OCI-LY1 (cell line): ENCODE data around the gene HPSE2.

Source experiments
- H2AFZ ChIP-seq: fragments of 200-600 bp; sonication (generic), shearing (Covaris generic); 2 replicates; pipeline ENCODE4 v1.6.0; 2014; ENCODE audit warnings: antibody characterized with exemption, mild to moderate bottlenecking, low read length
- H3F3A ChIP-seq: fragments of 200-600 bp; sonication (generic), shearing (Covaris generic); 2 replicates; pipeline ENCODE4 v1.6.0; 2014; ENCODE audit warnings: mild to moderate bottlenecking, antibody characterized with exemption, low read length, moderate library complexity; ENCODE audit not compliant: insufficient read depth
- H3K27ac ChIP-seq: fragments of 200-600 bp; sonication (generic); 2 replicates; pipeline ENCODE4 v1.5.1; 2014; ENCODE audit warnings: low read length, mixed run types, mild to moderate bottlenecking, low read depth; ENCODE audit not compliant: poor library complexity, severe bottlenecking
- H3K27me3 ChIP-seq: fragments of 200-600 bp; sonication (generic); 2 replicates; pipeline ENCODE4 v1.6.0; 2014; ENCODE audit warnings: antibody characterized with exemption, mild to moderate bottlenecking, low read length, moderate library complexity; ENCODE audit not compliant: insufficient read depth
- H3K36me3 ChIP-seq: fragments of 200-600 bp; sonication (generic); 2 replicates; pipeline ENCODE4 v1.6.1; 2014; ENCODE audit warnings: mild to moderate bottlenecking, antibody characterized with exemption, low read length, moderate library complexity, mixed read lengths; ENCODE audit not compliant: insufficient read depth
- H3K4me1 ChIP-seq: fragments of 200-600 bp; sonication (generic); 2 replicates; pipeline ENCODE4 v1.5.1; 2014; ENCODE audit warnings: mild to moderate bottlenecking, low read length, moderate library complexity; ENCODE audit not compliant: insufficient read depth, severe bottlenecking
- H3K4me2 ChIP-seq: fragments of 200-600 bp; sonication (generic), shearing (Covaris generic); 2 replicates; pipeline ENCODE4 v1.6.1; 2014; ENCODE audit warnings: low read length
- H3K4me3 ChIP-seq: fragments of 200-600 bp; sonication (generic); 2 replicates; pipeline ENCODE4 v1.5.1; 2014; ENCODE audit warnings: low read length, low read depth, mild to moderate bottlenecking, mixed read lengths; ENCODE audit not compliant: poor library complexity, severe bottlenecking
- H3K79me2 ChIP-seq: fragments of 200-600 bp; shearing (Covaris generic); 2 replicates; pipeline ENCODE4 v1.6.1; 2016; ENCODE audit warnings: mixed run types, low read length, mixed read lengths; ENCODE audit not compliant: insufficient read depth
- H3K9ac ChIP-seq: fragments of 200-600 bp; sonication (generic), shearing (Covaris generic); 2 replicates; pipeline ENCODE4 v1.6.1; 2014; ENCODE audit warnings: mild to moderate bottlenecking, low read length, mixed read lengths
- H3K9me2 ChIP-seq: fragments of 200-600 bp; sonication (generic), shearing (Covaris generic); 2 replicates; pipeline ENCODE4 v1.6.1; 2014; ENCODE audit warnings: low read depth, mild to moderate bottlenecking, low read length, mixed read lengths
- H3K9me3 ChIP-seq: fragments of 200-600 bp; shearing (Covaris generic); 2 replicates; pipeline ENCODE4 v1.6.1; 2014; ENCODE audit warnings: low read length, mixed read lengths
- H4K20me1 ChIP-seq: fragments of 200-600 bp; sonication (generic), shearing (Covaris generic); 2 replicates; pipeline ENCODE4 v1.6.0; 2016; ENCODE audit warnings: mild to moderate bottlenecking, low read length; ENCODE audit not compliant: insufficient read depth
- EZH2 ChIP-seq: fragments of 200-600 bp; sonication (generic), shearing (Covaris generic); IDR thresholded peaks from 2 replicates; pipeline ENCODE4 v1.8.0; 2017; ENCODE audit warnings: borderline replicate concordance, mixed run types, mild to moderate bottlenecking, antibody characterized with exemption, low read length, moderate library complexity, mixed read lengths
- TF ChIP-seq, protein P1 (sequence below): fragments of 200-600 bp; sonication (generic), shearing (Covaris generic); IDR thresholded peaks from 2 replicates; pipeline ENCODE4 v1.5.1; 2017; ENCODE audit warnings: mild to moderate bottlenecking, antibody characterized with exemption, low read length, moderate library complexity, mixed read lengths

HPSE2 gene

DNA sequence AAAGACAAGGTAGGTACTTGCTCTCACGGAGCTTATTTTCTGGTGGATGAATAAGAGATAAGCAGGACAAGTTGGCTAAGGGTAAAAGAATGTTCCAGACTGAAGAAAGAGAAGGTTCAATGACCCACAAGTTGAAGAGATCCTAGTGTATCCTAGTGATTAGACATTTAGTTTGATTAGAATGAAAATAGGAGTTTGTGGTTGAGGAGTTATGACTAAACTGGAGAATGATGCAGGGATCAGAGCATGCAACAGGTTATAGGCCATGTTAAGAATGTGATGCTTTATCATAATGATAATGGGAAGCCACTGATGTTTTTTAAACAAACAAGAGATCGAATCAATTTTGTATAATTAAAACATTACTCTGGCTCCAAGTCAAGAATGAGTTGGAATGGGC lies 357.2 kb downstream of the HPSE2 start:
- H3K27me3 ChIP-seq, result no peaks in the 10 kb centered on the region
- no peaks in the 10 kb centered on the region for H3K9me3 ChIP-seq
- H3K4me2 ChIP-seq, result no peak overlapping the region
- H3K27ac ChIP-seq, result no peak overlapping the region
- H3K9me2 ChIP-seq, result no peaks in the 10 kb centered on the region
- no peak overlapping the region for H3K9ac ChIP-seq
- no peaks in the 10 kb centered on the region for H3K79me2 ChIP-seq
- no peak overlapping the region for H3K4me3 ChIP-seq
- no peaks in the 10 kb centered on the region for H3F3A ChIP-seq
- H4K20me1 ChIP-seq, result no peaks in the 10 kb centered on the region
- TF ChIP-seq EZH2, result no peak
- TF ChIP-seq, protein P1, sequence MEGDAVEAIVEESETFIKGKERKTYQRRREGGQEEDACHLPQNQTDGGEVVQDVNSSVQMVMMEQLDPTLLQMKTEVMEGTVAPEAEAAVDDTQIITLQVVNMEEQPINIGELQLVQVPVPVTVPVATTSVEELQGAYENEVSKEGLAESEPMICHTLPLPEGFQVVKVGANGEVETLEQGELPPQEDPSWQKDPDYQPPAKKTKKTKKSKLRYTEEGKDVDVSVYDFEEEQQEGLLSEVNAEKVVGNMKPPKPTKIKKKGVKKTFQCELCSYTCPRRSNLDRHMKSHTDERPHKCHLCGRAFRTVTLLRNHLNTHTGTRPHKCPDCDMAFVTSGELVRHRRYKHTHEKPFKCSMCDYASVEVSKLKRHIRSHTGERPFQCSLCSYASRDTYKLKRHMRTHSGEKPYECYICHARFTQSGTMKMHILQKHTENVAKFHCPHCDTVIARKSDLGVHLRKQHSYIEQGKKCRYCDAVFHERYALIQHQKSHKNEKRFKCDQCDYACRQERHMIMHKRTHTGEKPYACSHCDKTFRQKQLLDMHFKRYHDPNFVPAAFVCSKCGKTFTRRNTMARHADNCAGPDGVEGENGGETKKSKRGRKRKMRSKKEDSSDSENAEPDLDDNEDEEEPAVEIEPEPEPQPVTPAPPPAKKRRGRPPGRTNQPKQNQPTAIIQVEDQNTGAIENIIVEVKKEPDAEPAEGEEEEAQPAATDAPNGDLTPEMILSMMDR, result no peak
- no peaks in the 10 kb centered on the region for H3K4me1 ChIP-seq
- no peak overlapping the region for H2AFZ ChIP-seq
- H3K36me3 ChIP-seq, result no peaks in the 10 kb centered on the region

DNA sequence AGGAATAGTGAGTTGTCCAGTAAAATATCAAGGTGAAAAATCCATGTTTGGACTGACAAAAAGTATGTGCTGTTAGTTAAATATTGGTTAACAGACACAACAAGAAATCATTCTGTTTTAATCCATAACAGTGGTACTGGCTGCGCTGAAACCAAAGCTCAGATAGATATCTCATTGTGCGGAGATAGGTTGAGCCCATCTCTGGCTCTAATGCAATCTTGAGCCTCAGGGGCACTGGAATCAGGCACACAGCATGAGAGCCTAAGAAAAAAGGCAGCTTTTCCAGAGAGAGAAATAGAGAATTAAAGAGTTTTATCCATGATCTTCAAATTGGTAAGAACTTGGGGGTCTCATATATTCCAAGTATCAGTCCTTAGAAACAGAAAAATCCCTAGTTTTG lies 373.7 kb downstream of the HPSE2 start:
- H3K4me2 ChIP-seq, result no peak overlapping the region
- no peaks in the 10 kb centered on the region for H4K20me1 ChIP-seq
- H3K4me3 ChIP-seq, result no peak overlapping the region
- no peaks in the 10 kb centered on the region for H3K9me3 ChIP-seq
- no peak overlapping the region for H3K27ac ChIP-seq
- no peaks in the 10 kb centered on the region for H3K27me3 ChIP-seq
- no peaks in the 10 kb centered on the region for H3K36me3 ChIP-seq
- no peaks in the 10 kb centered on the region for H3K4me1 ChIP-seq
- no peak for TF ChIP-seq EZH2
- TF ChIP-seq, protein P1, result no peak
- H3K9me2 ChIP-seq, result no peaks in the 10 kb centered on the region
- H3F3A ChIP-seq, result no peaks in the 10 kb centered on the region
- no peaks in the 10 kb centered on the region for H3K79me2 ChIP-seq
- no peak overlapping the region for H3K9ac ChIP-seq
- no peak overlapping the region for H2AFZ ChIP-seq

DNA sequence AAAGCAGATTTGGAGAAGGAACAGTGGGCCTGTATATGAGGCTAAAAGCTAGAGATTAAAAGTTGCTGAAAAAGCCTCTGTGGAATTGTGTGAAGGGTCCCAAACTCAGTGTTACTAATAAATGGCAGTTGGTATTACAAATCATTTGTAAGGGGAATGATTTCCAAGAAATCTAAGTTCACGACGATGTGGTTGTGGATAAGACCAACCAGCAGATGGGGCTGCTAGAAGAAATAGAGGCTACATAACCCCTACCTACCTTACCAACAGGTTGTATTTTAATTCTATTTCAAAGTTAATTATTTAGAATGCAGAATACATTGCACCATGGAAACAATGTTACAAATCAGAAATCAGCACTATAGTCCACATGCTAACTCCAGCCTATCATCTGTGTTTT lies 377.1 kb downstream of the HPSE2 start:
- TF ChIP-seq EZH2, result no peak
- TF ChIP-seq, protein P1, result peak; percentile 19; the same call in 1 of the 2 replicates
- Histone ChIP-seq H3K9ac (no peak overlapping the region), H3F3A (no peaks in the 10 kb centered on the region), H2AFZ (no peak overlapping the region), H3K4me2 (no peak overlapping the region), H3K36me3 (no peaks in the 10 kb centered on the region), H3K79me2 (no peaks in the 10 kb centered on the region), H4K20me1 (no peaks in the 10 kb centered on the region), H3K9me2 (no peaks in the 10 kb centered on the region), H3K9me3 (no peaks in the 10 kb centered on the region), H3K27me3 (no peaks in the 10 kb centered on the region), H3K4me3 (no peak overlapping the region), H3K27ac (no peak overlapping the region), H3K4me1 (no peaks in the 10 kb centered on the region)
